GM18505 (cell line): Measurements from ENCODE around the gene DLX2.

Experiments used
- ATAC-seq: cut with Tn5 transposase; IDR thresholded peaks from one replicate; pipeline ENCODE4 v1.9.1; 2021; ENCODE audit not compliant: unreplicated experiment
- POLR2A ChIP-seq: IDR thresholded peaks from 4 replicates; pipeline ENCODE4 v1.6.1; 2011; ENCODE audit warnings: borderline replicate concordance; ENCODE audit not compliant: insufficient read depth, insufficient read length; ENCODE audit errors: extremely low read depth

Gene DLX2

GRCh38 chr2:172100080-172100934 is 2.4 kb downstream of the DLX2 start:
- TF ChIP-seq POLR2A, result no peak
- no peak for ATAC-seq

- no peak for ATAC-seq
- TF ChIP-seq POLR2A, result no peak
Measured at GRCh38 chr2:172099472-172100079, 3.1 kb downstream of the DLX2 start.

GRCh38 chr2:172098650-172099471 is 3.8 kb downstream of the DLX2 start:
- no peak for TF ChIP-seq POLR2A
- ATAC-seq, result no peak

GRCh38 chr2:172098287-172098649 is 4.4 kb downstream of the DLX2 start:
- no peak for TF ChIP-seq POLR2A
- no peak for ATAC-seq

- no peak for TF ChIP-seq POLR2A
Measured at GRCh38 chr2:172097557-172098131, 5.1 kb downstream of the DLX2 start.

GRCh38 chr2:172096626-172097547 is 5.8 kb downstream of the DLX2 start:
- ATAC-seq, result no peak

More at GRCh38 chr2:172097557-172098131, 5.1 kb downstream of the DLX2 start:
- no peak for ATAC-seq

GRCh38 chr2:172095905-172096625 is 6.6 kb downstream of the DLX2 start:
- ATAC-seq, result no peak
- no peak for TF ChIP-seq POLR2A

More at GRCh38 chr2:172096626-172097547, 5.8 kb downstream of the DLX2 start:
- TF ChIP-seq POLR2A, result no peak

- no peak for TF ChIP-seq POLR2A
- no peak for ATAC-seq
Measured at GRCh38 chr2:172095146-172095904, 7.4 kb downstream of the DLX2 start.

- ATAC-seq, result no peak
- no peak for TF ChIP-seq POLR2A
Measured at GRCh38 chr2:172094294-172095145, 8.2 kb downstream of the DLX2 start.
